Measurements from ENCODE around the gene SLC1A3. TPM values are rescaled to one million over a fixed set of nuclear protein-coding genes. Genes with fewer than 3 reads are reported as not detected.

SLC1A3 gene
- total and polyA plus RNA-seq, 8 donors = 12.1 to 31.7 (median 20.7) TPM

- DNase-seq = no peak
Measured at GRCh38 chr5:36613241-36613640, 6.8 kb downstream of the SLC1A3 start.

GRCh38 chr5:36613771-36614656 is 7.6 kb downstream of the SLC1A3 start:
- intact Hi-C loops (cut with DNase I) = no loop called here
- TF ChIP-seq, protein P1, sequence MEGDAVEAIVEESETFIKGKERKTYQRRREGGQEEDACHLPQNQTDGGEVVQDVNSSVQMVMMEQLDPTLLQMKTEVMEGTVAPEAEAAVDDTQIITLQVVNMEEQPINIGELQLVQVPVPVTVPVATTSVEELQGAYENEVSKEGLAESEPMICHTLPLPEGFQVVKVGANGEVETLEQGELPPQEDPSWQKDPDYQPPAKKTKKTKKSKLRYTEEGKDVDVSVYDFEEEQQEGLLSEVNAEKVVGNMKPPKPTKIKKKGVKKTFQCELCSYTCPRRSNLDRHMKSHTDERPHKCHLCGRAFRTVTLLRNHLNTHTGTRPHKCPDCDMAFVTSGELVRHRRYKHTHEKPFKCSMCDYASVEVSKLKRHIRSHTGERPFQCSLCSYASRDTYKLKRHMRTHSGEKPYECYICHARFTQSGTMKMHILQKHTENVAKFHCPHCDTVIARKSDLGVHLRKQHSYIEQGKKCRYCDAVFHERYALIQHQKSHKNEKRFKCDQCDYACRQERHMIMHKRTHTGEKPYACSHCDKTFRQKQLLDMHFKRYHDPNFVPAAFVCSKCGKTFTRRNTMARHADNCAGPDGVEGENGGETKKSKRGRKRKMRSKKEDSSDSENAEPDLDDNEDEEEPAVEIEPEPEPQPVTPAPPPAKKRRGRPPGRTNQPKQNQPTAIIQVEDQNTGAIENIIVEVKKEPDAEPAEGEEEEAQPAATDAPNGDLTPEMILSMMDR (IDR thresholded peaks at IDR 0.05) = no peak
- no peak overlapping the region for H3K4me3 ChIP-seq
- H3K9me3 ChIP-seq = no peaks in the 10 kb centered on the region
- H3K27me3 ChIP-seq = peaks cover 0 to 1% of the 10 kb centered on the region in 2 donors
- H3K27ac ChIP-seq = no peak overlapping the region
- DNase-seq (no peak), ATAC-seq (no peak)
- peaks cover 0 to 20% of the 10 kb centered on the region in 2 donors for H3K36me3 ChIP-seq
- H3K4me1 ChIP-seq = peaks cover 0 to 3% of the 10 kb centered on the region in 2 donors

More at GRCh38 chr5:36613241-36613640, 6.8 kb downstream of the SLC1A3 start:
- no peak for ATAC-seq
- TF ChIP-seq, protein P1 (IDR thresholded peaks at IDR 0.05) = no peak
- H3K4me3 ChIP-seq = no peak overlapping the region
- H3K9me3 ChIP-seq = no peaks in the 10 kb centered on the region
- H3K36me3 ChIP-seq = peaks cover 0 to 20% of the 10 kb centered on the region in 2 donors
- intact Hi-C loops (cut with DNase I) = no loop called here
- peaks cover 3 to 9% of the 10 kb centered on the region in 2 donors for H3K27me3 ChIP-seq
- H3K4me1 ChIP-seq = peaks cover 0 to 6% of the 10 kb centered on the region in 2 donors
- H3K27ac ChIP-seq = no peak overlapping the region

GRCh38 chr5:36614657-36615308 is 8.4 kb downstream of the SLC1A3 start:
- DNase-seq (no peak), ATAC-seq (no peak)
- no peak overlapping the region for H3K27ac ChIP-seq

DNA sequence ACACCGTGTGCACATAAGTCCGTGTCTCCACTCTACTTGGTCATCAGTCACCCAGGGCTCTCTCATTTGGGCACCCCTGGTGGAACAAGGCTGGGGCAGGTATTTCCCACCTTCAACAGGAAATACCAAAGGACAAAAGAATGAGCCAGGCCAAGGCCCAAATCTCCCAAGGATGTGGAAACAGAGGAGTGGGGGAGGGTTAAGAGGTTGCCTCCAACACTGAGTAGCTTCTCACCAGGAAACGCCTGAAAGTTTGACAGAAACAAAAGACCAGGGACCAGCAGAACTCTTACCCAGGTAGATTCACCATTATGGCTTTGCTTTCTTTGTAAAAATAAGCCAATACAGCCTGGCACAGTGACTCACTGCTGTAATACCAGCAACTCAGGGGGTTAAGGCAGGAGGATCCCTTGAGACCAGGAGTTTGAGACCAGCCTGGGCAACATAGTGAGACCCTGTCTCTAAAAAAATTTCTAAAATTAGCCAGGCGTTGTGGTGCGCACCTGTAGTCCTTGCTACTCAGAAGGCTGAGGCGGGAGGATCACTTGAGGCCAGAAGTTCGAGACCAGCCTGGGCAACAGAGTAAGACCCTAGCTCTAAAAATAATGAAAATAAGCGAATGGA is 12.7 kb downstream of the SLC1A3 start:
- intact Hi-C loops (cut with DNase I) = no loop called here
- no peak overlapping the region for H3K4me3 ChIP-seq
- TF ChIP-seq, protein P1 (IDR thresholded peaks at IDR 0.05) = no peak
- no peaks in the 10 kb centered on the region for H3K4me1 ChIP-seq
- ATAC-seq (no peak), DNase-seq (no peak)
- no peaks in the 10 kb centered on the region for H3K27me3 ChIP-seq
- no peak overlapping the region for H3K27ac ChIP-seq
- H3K9me3 ChIP-seq = no peaks in the 10 kb centered on the region
- H3K36me3 ChIP-seq = peaks cover 0 to 1% of the 10 kb centered on the region in 2 donors

More at GRCh38 chr5:36614657-36615308, 8.4 kb downstream of the SLC1A3 start:
- H3K36me3 ChIP-seq = peaks cover 0 to 20% of the 10 kb centered on the region in 2 donors
- H3K9me3 ChIP-seq = no peaks in the 10 kb centered on the region
- TF ChIP-seq, protein P1 (IDR thresholded peaks at IDR 0.05) = no peak
- peaks cover 0 to 3% of the 10 kb centered on the region in 2 donors for H3K4me1 ChIP-seq
- intact Hi-C loops (cut with DNase I) = no loop called here
- H3K4me3 ChIP-seq = no peak overlapping the region
- H3K27me3 ChIP-seq = no peaks in the 10 kb centered on the region

GRCh38 chr5:36621985-36622384 is 15.6 kb downstream of the SLC1A3 start:
- Histone ChIP-seq H3K4me1 (no peaks in the 10 kb centered on the region), H3K36me3 (no peaks in the 10 kb centered on the region), H3K9me3 (no peaks in the 10 kb centered on the region), H3K27ac (no peak overlapping the region), H3K27me3 (no peaks in the 10 kb centered on the region), H3K4me3 (no peak overlapping the region)
- TF ChIP-seq, protein P1 (IDR thresholded peaks at IDR 0.05) = no peak
- no peak for DNase-seq
- intact Hi-C loops (cut with DNase I) = no loop called here
- no peak for ATAC-seq
